Bronchial epithelial cell (primary cell): ENCODE results near the gene PDZD2. TPM values are rescaled to one million over a fixed set of nuclear protein-coding genes. Genes with fewer than 3 reads are reported as not detected.

ENCODE experiments used
- DNase-seq: peaks from one replicate; pipeline ENCODE4 v3.0.0-alpha.2; 2010; ENCODE audit warnings: low read depth
- FAIRE-seq: peaks from 2 replicates; lab custom pipeline; 2011; peaks lifted over from hg19 to GRCh38; lab: Jason Lieb, UNC
- H3K27me3 ChIP-seq: 2 replicates; pipeline ENCODE4 v1.5.1; 2011; ENCODE audit warnings: low read length; ENCODE audit not compliant: control insufficient read depth, insufficient read depth
- H3K36me3 ChIP-seq: 2 replicates; pipeline ENCODE4 v1.5.1; 2011; ENCODE audit warnings: low read length; ENCODE audit not compliant: control insufficient read depth, insufficient read depth
- H3K4me3 ChIP-seq: 2 replicates; pipeline ENCODE4 v1.5.1; 2011; ENCODE audit warnings: mild to moderate bottlenecking, low read depth, low read length, control low read depth
- total RNA-seq: library from RNA; depleted of rRNA; stranded (reverse); fragments of >200 nt; gene quantifications from 2 replicates; pipeline ENCODE4 v1.2.1, GENCODE V29; 2014
- TF ChIP-seq, protein P1 (sequence below): IDR thresholded peaks from 2 replicates; pipeline ENCODE4 v1.5.1; 2011; ENCODE audit warnings: mild to moderate bottlenecking, moderate library complexity, low read length, control low read depth, inconsistent platforms; ENCODE audit not compliant: insufficient read depth, severe bottlenecking

PDZD2 gene
- total RNA-seq, 1 donor from 2014 or later = 1.8 TPM

DNA sequence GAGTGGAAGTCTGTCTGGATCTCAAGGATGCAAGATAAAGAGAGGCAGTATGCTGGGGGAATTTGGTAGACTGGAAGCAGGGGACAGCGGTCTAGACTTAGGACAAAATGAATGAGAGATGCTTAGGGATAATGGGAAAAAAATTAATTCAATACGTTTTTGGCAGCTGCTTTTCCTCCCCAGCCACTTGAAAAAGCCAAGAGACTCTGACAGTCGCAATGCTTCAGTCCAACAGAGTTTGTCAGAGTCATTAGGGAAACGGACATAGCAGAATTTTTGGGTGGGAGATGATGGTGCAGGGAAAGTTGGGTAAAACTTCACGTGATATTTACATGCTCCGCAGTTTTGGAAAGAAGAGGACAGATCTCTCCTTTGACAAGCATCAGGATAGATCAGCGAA is 405.5 kb downstream of the PDZD2 start:
- DNase-seq = no peak
- Histone ChIP-seq H3K27me3 (no peaks in the 10 kb centered on the region), H3K4me3 (no peak overlapping the region), H3K36me3 (no peaks in the 10 kb centered on the region)
- FAIRE-seq = no peak
- TF ChIP-seq, protein P1, sequence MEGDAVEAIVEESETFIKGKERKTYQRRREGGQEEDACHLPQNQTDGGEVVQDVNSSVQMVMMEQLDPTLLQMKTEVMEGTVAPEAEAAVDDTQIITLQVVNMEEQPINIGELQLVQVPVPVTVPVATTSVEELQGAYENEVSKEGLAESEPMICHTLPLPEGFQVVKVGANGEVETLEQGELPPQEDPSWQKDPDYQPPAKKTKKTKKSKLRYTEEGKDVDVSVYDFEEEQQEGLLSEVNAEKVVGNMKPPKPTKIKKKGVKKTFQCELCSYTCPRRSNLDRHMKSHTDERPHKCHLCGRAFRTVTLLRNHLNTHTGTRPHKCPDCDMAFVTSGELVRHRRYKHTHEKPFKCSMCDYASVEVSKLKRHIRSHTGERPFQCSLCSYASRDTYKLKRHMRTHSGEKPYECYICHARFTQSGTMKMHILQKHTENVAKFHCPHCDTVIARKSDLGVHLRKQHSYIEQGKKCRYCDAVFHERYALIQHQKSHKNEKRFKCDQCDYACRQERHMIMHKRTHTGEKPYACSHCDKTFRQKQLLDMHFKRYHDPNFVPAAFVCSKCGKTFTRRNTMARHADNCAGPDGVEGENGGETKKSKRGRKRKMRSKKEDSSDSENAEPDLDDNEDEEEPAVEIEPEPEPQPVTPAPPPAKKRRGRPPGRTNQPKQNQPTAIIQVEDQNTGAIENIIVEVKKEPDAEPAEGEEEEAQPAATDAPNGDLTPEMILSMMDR = no peak

GRCh38 chr5:32044939-32045338 is 406.0 kb downstream of the PDZD2 start:
- H3K27me3 ChIP-seq = no peaks in the 10 kb centered on the region
- no peak overlapping the region for H3K4me3 ChIP-seq
- TF ChIP-seq, protein P1 = no peak
- H3K36me3 ChIP-seq = no peaks in the 10 kb centered on the region
- peak; percentile 89 for DNase-seq
- no peak for FAIRE-seq

- no peak for FAIRE-seq
- no peaks in the 10 kb centered on the region for H3K27me3 ChIP-seq
Measured at GRCh38 chr5:32047056-32047455, 408.1 kb downstream of the PDZD2 start.

GRCh38 chr5:32051796-32052195 is 412.9 kb downstream of the PDZD2 start:
- DNase-seq (no peak), FAIRE-seq (no peak)
- TF ChIP-seq, protein P1 = no peak
- Histone ChIP-seq H3K4me3 (no peak overlapping the region), H3K36me3 (no peaks in the 10 kb centered on the region), H3K27me3 (no peaks in the 10 kb centered on the region)

More at GRCh38 chr5:32047056-32047455, 408.1 kb downstream of the PDZD2 start:
- DNase-seq = no peak
- Histone ChIP-seq H3K36me3 (no peaks in the 10 kb centered on the region), H3K4me3 (no peak overlapping the region)
- TF ChIP-seq, protein P1 = no peak

DNA sequence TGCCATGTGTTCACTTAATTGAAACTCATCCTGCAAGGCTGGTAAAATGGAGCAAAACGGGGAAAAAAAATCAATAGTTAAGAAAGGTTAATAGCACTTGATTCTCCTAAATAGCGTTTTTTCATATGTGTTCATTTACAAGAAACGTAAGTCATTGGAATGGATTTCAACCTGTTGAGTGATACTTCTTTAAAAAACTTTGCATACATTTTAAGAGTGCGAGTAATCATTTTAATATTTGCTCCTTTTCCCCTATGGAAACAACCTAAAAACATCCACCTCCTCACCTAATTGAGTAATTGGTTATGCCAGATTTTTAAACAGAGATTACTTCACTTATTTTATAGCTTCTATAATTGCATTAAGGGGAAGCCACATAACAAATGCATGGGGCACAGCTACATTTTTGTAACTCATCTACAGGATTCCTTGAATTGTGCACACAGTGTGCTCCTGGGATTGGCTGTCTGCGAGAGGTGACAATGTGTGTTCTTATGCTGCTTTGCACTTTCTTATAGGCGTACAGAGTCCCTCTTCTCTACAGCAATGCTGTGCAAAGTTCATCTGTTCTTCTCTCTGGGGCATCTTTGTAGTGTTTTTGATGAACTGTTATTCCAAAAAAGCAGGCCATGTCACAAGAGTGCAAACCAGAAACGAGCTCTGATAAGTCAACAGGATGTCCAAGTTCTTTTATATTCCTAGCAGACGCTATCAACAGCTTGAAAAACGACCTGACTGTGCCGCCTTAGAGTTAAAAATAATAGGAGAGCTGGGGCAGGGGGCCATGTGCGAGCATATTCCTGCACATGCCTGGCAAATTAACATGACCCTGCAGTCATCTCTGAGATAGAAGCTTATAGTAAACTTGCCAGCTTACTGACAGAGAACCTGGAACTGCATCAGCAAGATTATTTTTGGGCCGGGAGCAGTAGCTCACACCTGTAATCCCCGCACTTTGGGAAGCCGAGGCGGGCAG is 417.2 kb downstream of the PDZD2 start:
- FAIRE-seq = no peak
- DNase-seq = peak; percentile 71
- no peak overlapping the region for H3K4me3 ChIP-seq
- H3K36me3 ChIP-seq = no peaks in the 10 kb centered on the region
- no peaks in the 10 kb centered on the region for H3K27me3 ChIP-seq
- TF ChIP-seq, protein P1 = no peak
